Measurements from ENCODE around the gene ZNF792. TPM values are rescaled to one million over a fixed set of nuclear protein-coding genes. Genes with fewer than 3 reads are reported as not detected.
"Not testable (repeated sequence)": the region's sequence is repeated elsewhere in the genome, so short reads cannot be mapped to it uniquely, and the experiment has no call there.

Gene ZNF792
- total RNA-seq, 1 donor from 2014 or later, result 7.5 TPM

GRCh38 chr19:34998777-34999497 is 34.9 kb upstream of the ZNF792 start:
- no peak for DNase-seq (ENCODE audit: low spot score)

- DNase-seq (ENCODE audit: low spot score), result not testable (repeated sequence)
Observed at GRCh38 chr19:34998224-34998623, 34.2 kb upstream of the ZNF792 start.

- no peak for DNase-seq (ENCODE audit: low spot score)
Observed at GRCh38 chr19:34997071-34997617, 33.1 kb upstream of the ZNF792 start.

GRCh38 chr19:34995551-34995950 is 31.5 kb upstream of the ZNF792 start:
- no peak for DNase-seq (ENCODE audit: low spot score)

GRCh38 chr19:34994643-34995541 is 30.9 kb upstream of the ZNF792 start:
- DNase-seq (ENCODE audit: low spot score), result no peak

GRCh38 chr19:34994286-34994642 is 30.2 kb upstream of the ZNF792 start:
- no peak for DNase-seq (ENCODE audit: low spot score)

GRCh38 chr19:34992582-34992981 is 28.6 kb upstream of the ZNF792 start:
- not testable (repeated sequence) for DNase-seq (ENCODE audit: low spot score)

- DNase-seq (ENCODE audit: low spot score), result no peak
Observed at GRCh38 chr19:34991542-34992333, 27.7 kb upstream of the ZNF792 start.

- no peak for DNase-seq (ENCODE audit: low spot score)
Observed at GRCh38 chr19:34990578-34991192, 26.7 kb upstream of the ZNF792 start.

- DNase-seq (ENCODE audit: low spot score), result no peak
Observed at GRCh38 chr19:34989298-34989697, 25.3 kb upstream of the ZNF792 start.

GRCh38 chr19:34988119-34988518 is 24.1 kb upstream of the ZNF792 start:
- no peak for DNase-seq (ENCODE audit: low spot score)

- no peak for DNase-seq (ENCODE audit: low spot score)
Observed at GRCh38 chr19:34985249-34986022, 21.4 kb upstream of the ZNF792 start.

GRCh38 chr19:34984287-34984686 is 20.3 kb upstream of the ZNF792 start:
- DNase-seq (ENCODE audit: low spot score), result no peak

GRCh38 chr19:34983786-34984185 is 19.8 kb upstream of the ZNF792 start:
- DNase-seq (ENCODE audit: low spot score), result no peak

GRCh38 chr19:34982275-34982674 is 18.2 kb upstream of the ZNF792 start:
- DNase-seq (ENCODE audit: low spot score), result no peak

GRCh38 chr19:34979819-34980640 is 16.0 kb upstream of the ZNF792 start:
- DNase-seq (ENCODE audit: low spot score), result no peak

GRCh38 chr19:34976611-34977010 is 12.6 kb upstream of the ZNF792 start:
- peak; percentile 67 for DNase-seq (ENCODE audit: low spot score)

GRCh38 chr19:34975056-34975455 is 11.0 kb upstream of the ZNF792 start:
- peak; percentile 49 for DNase-seq (ENCODE audit: low spot score)

- DNase-seq (ENCODE audit: low spot score), result no peak
Observed at GRCh38 chr19:34974646-34975045, 10.6 kb upstream of the ZNF792 start.
